ENCODE data around the gene OPN4. TPM values are rescaled to one million over a fixed set of nuclear protein-coding genes. Genes with fewer than 3 reads are reported as not detected.
A peak's percentile ranks its signal among the peaks of the same experiment; 100 is the strongest.
"Not testable (repeated sequence)": the region's sequence is repeated elsewhere in the genome, so short reads cannot be mapped to it uniquely, and the experiment has no call there.

OPN4 gene
- total RNA-seq, 1 experiment from 2014 or later: not detected

DNA sequence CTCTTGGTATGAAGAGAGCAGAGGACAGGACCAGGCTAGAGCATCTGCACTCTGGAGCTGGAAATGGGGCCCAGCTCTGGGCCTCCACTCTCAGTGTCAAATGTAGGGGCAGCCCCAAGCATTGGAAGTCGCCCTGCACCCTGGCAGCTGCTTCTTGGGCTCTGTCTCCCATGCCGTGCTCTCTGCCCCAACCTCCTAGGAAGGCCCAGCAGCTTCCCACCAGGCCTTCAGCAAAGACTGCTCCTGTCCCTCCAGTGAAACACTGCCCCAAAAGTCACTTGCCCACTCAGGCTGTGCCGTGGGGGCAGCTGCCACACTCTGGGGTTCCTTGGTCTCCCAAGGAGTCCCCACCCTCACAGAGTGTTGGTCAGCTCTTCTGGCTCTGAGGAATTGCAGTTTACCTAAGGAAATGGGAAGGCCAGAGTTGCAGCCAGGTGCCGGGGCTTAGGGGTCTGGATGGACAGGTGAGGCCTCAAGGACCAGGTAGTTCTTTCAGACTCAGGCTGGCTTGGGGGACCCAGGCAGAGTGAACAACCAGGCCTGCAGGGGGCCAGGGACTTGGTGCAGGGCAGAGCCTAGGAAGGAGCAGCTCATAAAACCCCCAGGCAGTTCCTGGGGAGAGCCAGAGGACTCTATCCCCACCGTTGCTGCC is 9.4 kb upstream of the OPN4 start:
- Histone ChIP-seq H3K9me3 (peaks cover 2% of the 10 kb centered on the region; the same call in 1 of the 2 replicates), H3K27me3 (no peaks in the 10 kb centered on the region), H3K36me3 (no peaks in the 10 kb centered on the region), H3K4me3 (no peak overlapping the region)
- DNase-seq: no peak

DNA sequence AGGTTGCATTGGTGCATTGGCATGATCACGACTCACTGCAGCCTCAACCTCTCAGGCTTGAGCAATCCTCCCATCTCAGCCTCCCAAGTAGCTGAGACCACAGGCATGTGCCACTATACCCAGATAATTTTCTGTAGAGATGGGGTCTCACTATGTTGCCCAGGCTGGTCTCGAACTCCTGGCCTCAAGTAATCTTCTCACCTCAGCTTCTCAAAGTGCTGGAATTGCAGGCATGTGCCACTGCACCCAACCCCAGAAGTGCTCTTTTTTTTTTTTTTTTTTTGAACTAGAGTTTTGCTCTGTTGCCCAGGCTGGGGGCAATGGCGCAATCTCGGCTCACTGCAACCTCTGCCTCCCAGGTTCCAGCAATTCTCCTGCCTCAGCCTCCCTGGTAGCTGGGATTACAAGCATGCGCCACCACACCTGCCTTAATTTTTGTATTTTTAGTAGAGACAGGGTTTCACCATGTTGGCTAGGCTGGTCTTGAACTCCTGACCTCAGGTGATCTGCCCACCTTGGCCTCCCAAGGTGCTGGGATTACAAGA is 8.7 kb upstream of the OPN4 start:
- DNase-seq, H3K9me3 ChIP-seq, H3K36me3 ChIP-seq, H3K27me3 ChIP-seq, H3K4me3 ChIP-seq: not testable (repeated sequence)

DNA sequence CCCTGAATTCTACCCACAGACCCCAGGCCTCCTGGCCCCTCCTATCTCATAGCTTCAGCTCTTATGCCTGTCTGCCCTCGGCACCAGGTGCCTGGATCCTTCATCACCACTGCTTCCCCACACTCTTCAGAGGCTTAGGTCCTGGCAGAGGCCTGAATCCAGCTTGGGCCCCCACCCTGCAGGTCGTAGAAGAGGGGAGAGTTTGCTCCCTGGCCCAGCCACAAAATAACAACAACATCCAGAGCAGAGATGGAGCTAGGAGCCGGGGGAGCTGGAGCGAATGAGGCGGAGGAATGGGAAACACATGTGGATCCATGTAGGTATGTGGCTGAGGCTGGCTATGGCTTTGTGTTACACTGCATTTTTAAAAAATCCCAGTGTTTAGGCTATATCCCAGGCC is 7.8 kb upstream of the OPN4 start:
- Histone ChIP-seq H3K27me3 (no peaks in the 10 kb centered on the region), H3K36me3 (no peaks in the 10 kb centered on the region), H3K9me3 (peaks cover 2% of the 10 kb centered on the region; the same call in 1 of the 2 replicates), H3K4me3 (no peak overlapping the region)
- no peak for DNase-seq

DNA sequence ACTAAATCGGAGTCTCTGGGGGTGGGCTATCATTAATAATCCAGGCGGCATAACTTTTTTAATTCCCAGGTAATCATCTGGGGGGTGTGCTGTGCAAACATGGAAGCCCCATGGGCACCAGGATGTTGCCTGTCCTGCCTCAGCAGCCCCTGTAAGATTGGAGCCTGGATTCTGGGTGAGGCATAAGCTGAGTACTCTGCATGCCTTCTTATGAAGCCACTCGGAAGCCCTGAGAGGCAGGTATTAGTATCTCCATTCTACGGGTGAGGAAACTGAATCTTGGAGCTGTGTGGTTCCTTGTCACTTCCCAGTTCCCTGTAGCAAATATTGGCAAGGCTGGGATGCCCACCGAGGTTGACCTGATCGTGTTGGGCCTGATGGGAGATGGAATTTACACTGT is 7.4 kb upstream of the OPN4 start:
- Histone ChIP-seq H3K9me3 (peaks cover 2% of the 10 kb centered on the region; the same call in 1 of the 2 replicates), H3K36me3 (no peaks in the 10 kb centered on the region), H3K4me3 (no peak overlapping the region), H3K27me3 (no peaks in the 10 kb centered on the region)
- DNase-seq: no peak

- Histone ChIP-seq H3K4me3 (no peak overlapping the region), H3K36me3 (no peaks in the 10 kb centered on the region), H3K9me3 (no peaks in the 10 kb centered on the region), H3K27me3 (no peaks in the 10 kb centered on the region)
- DNase-seq: no peak
Measured at GRCh38 chr10:86647773-86648703, 6.3 kb upstream of the OPN4 start.

DNA sequence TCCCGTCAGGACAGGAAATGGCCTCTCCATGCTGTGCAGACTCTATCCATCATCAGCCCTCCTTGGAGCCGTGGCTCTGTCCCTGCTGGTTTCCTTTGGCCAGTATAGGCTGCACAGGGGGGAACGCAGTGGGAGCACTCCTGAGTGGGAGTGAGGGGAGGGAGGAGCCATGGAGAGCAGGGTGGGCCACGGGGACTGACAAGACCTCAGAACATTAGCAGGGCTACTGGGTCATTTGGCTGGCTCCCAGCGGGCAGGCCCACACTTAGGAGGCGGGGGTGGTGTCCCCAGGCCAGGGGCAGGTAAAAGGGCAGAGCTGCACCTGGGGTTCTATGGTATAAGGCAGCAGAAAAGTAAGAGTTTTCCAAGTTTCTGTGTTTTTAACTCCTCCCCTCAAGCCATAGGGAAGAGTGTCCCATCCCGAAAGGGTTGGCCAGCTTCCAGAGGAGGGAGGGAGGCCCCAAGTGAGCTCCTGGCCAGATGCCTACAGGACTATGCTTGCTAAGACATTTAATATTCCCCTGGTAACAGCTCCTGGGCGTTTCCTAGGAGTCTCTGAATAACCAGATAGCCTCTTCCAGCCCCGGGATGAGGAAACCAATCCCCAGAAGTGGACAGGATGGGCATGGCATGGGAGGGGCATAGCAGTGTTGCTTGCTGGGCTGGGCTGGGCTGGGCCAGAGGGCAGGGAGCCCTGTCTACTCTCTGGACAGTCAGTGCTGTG is 5.5 kb upstream of the OPN4 start:
- Histone ChIP-seq H3K9me3 (no peaks in the 10 kb centered on the region), H3K4me3 (no peak overlapping the region), H3K36me3 (no peaks in the 10 kb centered on the region), H3K27me3 (no peaks in the 10 kb centered on the region)
- peak; percentile 96 for DNase-seq

DNA sequence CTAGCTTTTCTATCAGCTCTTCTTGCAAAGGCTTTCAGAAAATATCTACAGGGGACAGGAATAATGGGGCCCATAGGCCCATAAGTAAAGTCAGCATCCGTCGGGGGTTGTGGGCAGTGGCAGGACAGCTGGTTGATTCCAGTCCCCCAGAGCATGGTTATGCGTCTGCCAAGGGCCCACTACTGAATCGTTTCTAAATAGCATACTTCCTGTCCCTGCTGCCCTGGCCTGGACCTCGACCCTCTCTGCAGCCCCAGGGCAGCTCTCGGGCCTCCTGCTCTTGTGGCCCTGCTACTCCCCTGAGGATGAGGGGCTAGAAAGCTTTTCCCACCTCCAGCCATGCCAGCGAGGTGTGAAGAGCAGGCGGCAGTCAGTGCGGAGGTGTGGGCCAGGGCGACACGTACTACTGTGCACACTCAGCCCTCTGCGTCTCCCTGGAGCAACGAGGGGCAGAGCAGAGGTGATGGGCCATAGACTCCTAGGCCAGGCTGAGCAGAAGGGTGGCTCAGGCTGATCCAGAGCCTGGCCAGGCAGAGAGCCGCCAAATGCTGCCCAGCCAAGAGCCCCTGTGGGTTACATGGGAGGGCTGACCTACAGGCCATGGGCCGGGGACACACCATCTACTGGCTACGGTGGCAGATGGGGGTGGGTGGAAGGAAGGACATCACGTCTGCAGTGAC is 4.7 kb upstream of the OPN4 start:
- no peak for DNase-seq
- Histone ChIP-seq H3K36me3 (no peaks in the 10 kb centered on the region), H3K4me3 (no peak overlapping the region), H3K27me3 (no peaks in the 10 kb centered on the region), H3K9me3 (no peaks in the 10 kb centered on the region)

DNA sequence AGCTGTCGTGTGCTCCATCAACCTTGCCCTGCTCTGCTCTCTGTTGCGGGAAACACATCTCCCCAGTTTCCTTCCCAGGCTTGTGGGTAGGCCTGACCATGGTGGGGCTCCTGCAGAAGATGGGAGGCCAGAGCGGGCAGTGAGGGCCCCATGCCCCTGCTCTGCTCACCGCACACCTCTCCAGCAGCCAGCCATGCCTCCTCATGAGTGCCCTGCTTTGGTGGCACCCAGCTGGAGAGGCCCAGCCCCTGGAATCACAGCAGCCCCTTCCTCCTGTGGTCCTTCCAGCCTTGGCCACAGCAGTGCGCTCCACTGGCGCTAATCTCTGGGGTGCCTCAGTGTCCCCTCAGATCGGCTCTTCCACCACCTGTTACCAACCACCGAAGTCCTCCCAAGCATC is 4.2 kb upstream of the OPN4 start:
- no peak for DNase-seq
- no peaks in the 10 kb centered on the region for H3K27me3 ChIP-seq

GRCh38 chr10:86651021-86651471 is 3.3 kb upstream of the OPN4 start:
- Histone ChIP-seq H3K36me3 (no peaks in the 10 kb centered on the region), H3K9me3 (no peaks in the 10 kb centered on the region)
- DNase-seq: no peak

More for the DNA sequence above, 4.2 kb upstream of the OPN4 start:
- Histone ChIP-seq H3K4me3 (no peak overlapping the region), H3K9me3 (no peaks in the 10 kb centered on the region), H3K36me3 (no peaks in the 10 kb centered on the region)

GRCh38 chr10:86651631-86652331 is 2.6 kb upstream of the OPN4 start:
- H3K4me3 ChIP-seq: no peak overlapping the region
- no peaks in the 10 kb centered on the region for H3K36me3 ChIP-seq
- H3K9me3 ChIP-seq: no peaks in the 10 kb centered on the region
- no peaks in the 10 kb centered on the region for H3K27me3 ChIP-seq
- no peak for DNase-seq

More at GRCh38 chr10:86651021-86651471, 3.3 kb upstream of the OPN4 start:
- Histone ChIP-seq H3K27me3 (no peaks in the 10 kb centered on the region), H3K4me3 (no peak overlapping the region)

DNA sequence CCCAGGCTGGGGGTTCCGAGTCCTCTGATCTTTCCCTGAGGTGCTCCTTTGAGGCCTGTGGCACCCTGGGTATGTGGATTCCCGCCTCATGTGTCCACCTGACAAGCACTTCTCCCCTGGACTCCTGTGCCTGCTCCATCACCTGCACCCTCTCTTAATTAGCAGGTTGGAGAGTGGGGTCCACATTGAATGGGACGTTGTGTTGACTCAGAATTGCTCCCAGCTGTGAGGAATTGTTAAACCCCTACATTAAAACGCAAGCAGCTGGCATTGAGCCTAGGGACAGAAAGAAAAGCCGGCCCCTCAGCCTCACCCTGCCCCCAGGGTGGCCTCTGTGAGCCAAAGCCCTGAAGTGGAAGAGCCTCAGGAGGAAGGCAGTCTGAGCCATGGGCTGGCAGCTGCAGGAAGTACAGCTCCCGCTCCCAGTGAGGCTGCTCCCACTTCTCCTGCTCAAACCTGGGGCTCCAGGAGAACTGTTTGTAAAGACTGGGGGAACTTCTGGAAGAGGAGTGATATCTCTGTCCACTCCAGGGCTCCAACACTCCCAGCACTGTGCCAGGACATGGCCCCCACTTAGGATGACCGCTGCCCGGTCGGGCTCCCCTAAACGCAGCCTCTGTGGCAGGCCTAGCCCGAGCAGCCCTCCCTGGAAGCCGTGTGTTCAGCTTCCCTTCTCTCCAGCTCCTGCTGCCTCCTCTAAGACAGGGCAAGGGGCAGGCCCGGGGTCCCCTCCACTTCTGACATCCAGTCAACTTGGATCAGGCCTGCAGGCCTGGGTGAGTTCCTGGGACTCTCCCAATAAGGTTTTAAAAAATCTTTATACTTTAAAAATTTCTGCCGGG is 1.8 kb upstream of the OPN4 start:
- H3K4me3 ChIP-seq: no peak overlapping the region
- H3K9me3 ChIP-seq: no peaks in the 10 kb centered on the region
- no peaks in the 10 kb centered on the region for H3K36me3 ChIP-seq
- DNase-seq: no peak
- H3K27me3 ChIP-seq: no peaks in the 10 kb centered on the region

DNA sequence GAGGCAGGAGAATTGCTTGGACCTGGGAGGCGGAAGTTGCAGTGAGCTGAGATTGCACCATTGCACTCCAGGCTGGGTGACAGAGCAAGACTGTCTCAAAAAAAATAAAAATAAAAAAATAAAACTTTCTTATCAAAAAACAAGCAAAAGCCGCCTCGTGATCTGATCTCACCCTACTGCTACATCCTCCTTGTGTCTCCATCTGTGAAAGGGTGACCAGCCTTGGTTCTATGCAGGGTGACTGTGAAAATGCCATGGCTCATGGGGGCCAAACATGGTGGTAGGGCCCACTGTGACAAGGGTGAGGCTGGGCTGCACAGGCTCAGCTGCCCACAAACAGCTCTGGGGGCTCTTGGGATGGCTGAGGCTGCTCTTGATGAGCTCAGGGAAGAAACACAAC is 968 bp upstream of the OPN4 start:
- no peaks in the 10 kb centered on the region for H3K36me3 ChIP-seq
- no peaks in the 10 kb centered on the region for H3K27me3 ChIP-seq
- no peaks in the 10 kb centered on the region for H3K9me3 ChIP-seq
- DNase-seq: no peak
- no peak overlapping the region for H3K4me3 ChIP-seq

GRCh38 chr10:86653987-86654386 is 360 bp upstream of the OPN4 start:
- Histone ChIP-seq H3K36me3 (no peaks in the 10 kb centered on the region), H3K9me3 (no peaks in the 10 kb centered on the region)
- DNase-seq: no peak

GRCh38 chr10:86655173-86655540 is 810 bp downstream of the OPN4 start:
- no peaks in the 10 kb centered on the region for H3K36me3 ChIP-seq
- H3K27me3 ChIP-seq: no peaks in the 10 kb centered on the region
- no peaks in the 10 kb centered on the region for H3K9me3 ChIP-seq
- no peak for DNase-seq
- H3K4me3 ChIP-seq: no peak overlapping the region

More at GRCh38 chr10:86653987-86654386, 360 bp upstream of the OPN4 start:
- H3K4me3 ChIP-seq: no peak overlapping the region
- H3K27me3 ChIP-seq: no peaks in the 10 kb centered on the region

GRCh38 chr10:86655596-86655995 is 1.2 kb downstream of the OPN4 start:
- Histone ChIP-seq H3K27me3 (no peaks in the 10 kb centered on the region), H3K4me3 (no peak overlapping the region), H3K9me3 (no peaks in the 10 kb centered on the region), H3K36me3 (no peaks in the 10 kb centered on the region)
- DNase-seq: no peak
